Lung (tissue), 12 donors: ENCODE measurements around the gene FOXJ3. TPM values are rescaled to one million over a fixed set of nuclear protein-coding genes. Genes with fewer than 3 reads are reported as not detected.

Experiments
- ATAC-seq: fragments of 200-7000 bp; cut with Tn5 transposase; one replicate; pipeline ENCODE4 v1.9.1; 2020; ENCODE audit warnings: moderate number of reproducible peaks; ENCODE audit not compliant: insufficient read depth, low FRiP score
- DNase-seq, 3 donors: peaks; one replicate each; pipeline ENCODE4 v3.0.0-alpha.2; 2013 to 2017
- H3K27ac ChIP-seq, 2 donors: one replicate each; pipeline ENCODE4 v1.5.1; 2013; ENCODE audit warnings: mild to moderate bottlenecking in 2 of 2, moderate library complexity in 2 of 2, control low read depth in 1 of 2, inconsistent platforms in 1 of 2, low read depth in 1 of 2, low read length in 1 of 2
- H3K27me3 ChIP-seq, 3 donors: one replicate each; pipeline ENCODE4 v1.5.1; 2013; ENCODE audit warnings: low read length in 2 of 3; ENCODE audit not compliant: control insufficient read depth in 3 of 3, insufficient read depth in 3 of 3
- H3K36me3 ChIP-seq, 4 donors: one replicate each; pipeline ENCODE4 v1.5.1; 2013; ENCODE audit warnings: low read length in 4 of 4, mild to moderate bottlenecking in 1 of 4, moderate library complexity in 1 of 4; ENCODE audit not compliant: control insufficient read depth in 4 of 4, insufficient read depth in 4 of 4
- H3K4me1 ChIP-seq, 5 donors: one replicate each; pipeline ENCODE4 v1.5.1; 2013; ENCODE audit warnings: low read length in 5 of 5, mild to moderate bottlenecking in 2 of 5, moderate library complexity in 1 of 5; ENCODE audit not compliant: control insufficient read depth in 5 of 5, insufficient read depth in 5 of 5
- H3K4me3 ChIP-seq: one replicate; pipeline ENCODE4 v1.5.1; 2013; ENCODE audit warnings: mild to moderate bottlenecking, control low read depth, moderate library complexity
- H3K9ac ChIP-seq, 2 donors: one replicate each; pipeline ENCODE4 v1.5.1; 2013; ENCODE audit warnings: low read length in 2 of 2, control low read depth in 1 of 2; ENCODE audit not compliant: insufficient read depth in 1 of 2
- H3K9me3 ChIP-seq, 4 donors: one replicate each; pipeline ENCODE4 v1.5.1; 2013; ENCODE audit warnings: low read length in 3 of 4, mild to moderate bottlenecking in 1 of 4, moderate library complexity in 1 of 4; ENCODE audit not compliant: control insufficient read depth in 4 of 4, insufficient read depth in 3 of 4
- CTCF ChIP-seq: IDR thresholded peaks from 2 replicates; pipeline ENCODE4 v1.5.1; 2012; ENCODE audit warnings: mild to moderate bottlenecking; ENCODE audit errors: control extremely low read depth, extremely low read depth
- WGBS, 2 donors: extraction: QIAGEN DNeasy Blood & Tissue Kit; methylation state at CpG; one replicate each; pipeline ENCODE4 v1.1.7; 2013; 5-methylcytosine and 5-hydroxymethylcytosine counted together
- polyA plus RNA-seq, 2 donors: library from polyadenylated mRNA; stranded (reverse); fragments of 200-250 nt; gene quantifications; one replicate each; pipeline ENCODE4 v1.2.1, GENCODE V29; 2013
- total RNA-seq, 2 donors: library from RNA; depleted of rRNA in 1 of 2; stranded (reverse); fragments of >200 nt in 1 of 2; gene quantifications; one replicate each; pipeline ENCODE4 v1.2.1, GENCODE V29; 2014 to 2021
- donor health status: control.
- donor health status: control.
- donor health status: Bipolar disorder and iron deficiency.
- donor health status: healthy.
- donor health status: DM: yes; HTN: yes; CAD: no.

FOXJ3 gene
- total and polyA plus RNA-seq, 4 donors = 11.9 to 106 (median 26.6) TPM

- ATAC-seq (no peak), DNase-seq (peak; percentile 15 to 48 (median 28))
- H3K27me3 ChIP-seq = peaks cover 0 to 36% (median 27%) of the 10 kb centered on the region in 3 donors
- H3K36me3 ChIP-seq = no peaks in the 10 kb centered on the region
- peaks cover 0 to 10% (median 3%) of the 10 kb centered on the region in 5 donors for H3K4me1 ChIP-seq
- peak overlapping the region; percentile 72 for H3K4me3 ChIP-seq
- no peak overlapping the region for H3K9ac ChIP-seq
- H3K27ac ChIP-seq = no peak overlapping the region
- no peak for TF ChIP-seq CTCF
- WGBS, 2 donors = 2% methylated on average over 33 to 34 of the region's 34 CpGs
- H3K9me3 ChIP-seq = no peaks in the 10 kb centered on the region
These were observed 45.0 kb upstream of the FOXJ3 start for GRCh38 chr1:42379794-42380585.

DNA sequence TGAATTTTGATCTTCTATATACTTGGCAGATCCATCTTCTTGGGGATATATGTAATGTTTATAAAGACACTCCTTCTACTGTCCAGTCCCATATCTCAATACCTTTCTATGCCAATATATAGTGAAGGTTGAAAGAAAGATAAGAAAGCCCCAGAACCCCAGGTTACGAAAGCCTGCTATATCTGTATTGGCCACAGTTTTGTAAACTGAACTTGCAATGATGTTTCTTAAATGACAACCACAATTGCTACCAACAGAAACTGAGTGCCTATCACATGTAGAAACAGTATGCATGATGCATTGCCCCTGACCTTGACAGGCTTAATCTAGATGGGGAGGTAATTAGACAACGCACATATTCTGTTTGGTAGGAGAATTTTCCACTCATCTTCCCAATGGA lies 37.8 kb upstream of the FOXJ3 start:
- Histone ChIP-seq H3K27me3 (peaks cover 0 to 3% (median 2%) of the 10 kb centered on the region in 3 donors), H3K9me3 (no peaks in the 10 kb centered on the region), H3K9ac (no peak overlapping the region), H3K4me1 (no peaks in the 10 kb centered on the region), H3K36me3 (no peaks in the 10 kb centered on the region), H3K27ac (no peak overlapping the region), H3K4me3 (no peak overlapping the region)
- WGBS, 2 donors = 87 to 92% methylated on average over 2 of the region's 2 CpGs
- no peak for TF ChIP-seq CTCF
- DNase-seq = no peak
- no peak for ATAC-seq

- no peak for TF ChIP-seq CTCF
- H3K27ac ChIP-seq = no peak overlapping the region
- no peak for DNase-seq
- no peaks in the 10 kb centered on the region for H3K4me1 ChIP-seq
- peaks cover 0 to 3% (median 0%) of the 10 kb centered on the region in 3 donors for H3K27me3 ChIP-seq
- no peak overlapping the region for H3K4me3 ChIP-seq
- H3K9me3 ChIP-seq = no peaks in the 10 kb centered on the region
- no peak overlapping the region for H3K9ac ChIP-seq
- H3K36me3 ChIP-seq = no peaks in the 10 kb centered on the region
- peak; percentile 63 for ATAC-seq
These were observed 36.0 kb upstream of the FOXJ3 start for GRCh38 chr1:42370876-42371549.
